ENCODE results near the gene TMEM52. TPM values are rescaled to one million over a fixed set of nuclear protein-coding genes. Genes with fewer than 3 reads are reported as not detected.
A peak's percentile ranks its signal among the peaks of the same experiment; 100 is the strongest.

Gene TMEM52
- total and polyA plus RNA-seq, 2 of the 8 experiments (the other 6 are each of a cell fraction or from before 2014, with no cell fraction given), result 14.6 to 30.2 TPM

DNA sequence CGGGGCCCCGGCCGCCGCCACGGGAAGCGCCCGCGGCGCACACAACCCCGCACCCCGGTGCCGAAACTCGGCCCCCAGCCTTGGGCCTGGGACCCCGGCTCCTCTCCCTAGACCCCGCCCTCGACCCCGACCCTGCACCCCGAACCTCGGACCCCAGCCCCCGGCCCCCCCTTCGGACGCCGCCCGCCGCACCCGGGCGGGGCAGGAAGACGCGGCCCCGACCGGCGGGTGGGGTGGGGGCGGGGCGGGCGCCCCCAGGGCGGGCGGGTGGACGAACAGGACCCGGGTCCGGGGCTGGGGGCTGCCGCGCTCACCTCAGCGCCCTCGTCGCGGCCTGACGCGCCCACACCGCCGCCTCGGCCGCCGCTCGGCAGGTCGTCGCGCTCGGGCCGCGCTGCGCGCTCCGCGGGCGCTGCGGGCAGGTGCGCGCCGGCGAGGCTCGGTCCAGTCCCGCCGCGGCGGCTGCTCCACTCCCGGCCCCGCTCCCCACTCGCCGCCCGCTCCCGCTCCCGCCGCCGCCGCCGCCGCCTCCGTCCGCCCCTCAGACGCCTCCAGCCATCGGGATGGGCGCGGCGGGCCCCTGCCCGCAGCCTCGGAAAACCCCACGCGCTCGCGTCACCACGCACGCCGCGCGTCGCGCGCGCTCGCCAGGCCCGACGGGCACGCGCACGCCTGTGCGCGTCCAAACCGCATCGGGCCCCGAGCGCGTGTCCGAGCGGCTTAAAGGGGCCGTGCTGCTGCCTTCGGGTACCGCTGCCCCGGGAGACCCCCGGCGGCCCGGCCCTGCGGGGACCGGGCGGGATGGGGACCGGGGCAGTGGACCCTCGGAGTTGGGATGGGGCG is 28.4 kb downstream of the TMEM52 start, which contains the start of gene GNB1 (continued):
- TF ChIP-seq EGR1 (IDR thresholded peaks at IDR 0.05; ENCODE audit: borderline replicate concordance, low read depth, low read length), result peak; percentile 18; the same call in 1 of the 2 replicates
- no peak for TF ChIP-seq RNF2 (IDR thresholded peaks at IDR 0.05; ENCODE audit: borderline replicate concordance, low read depth, low read length, missing control alignments, poor library complexity, severe bottlenecking)
- TF ChIP-seq GABPA (IDR thresholded peaks at IDR 0.05; ENCODE audit: borderline replicate concordance, insufficient read depth, low read length), result 0 out of 2 replicates have a peak, but pooled peaks have one; percentile 40
- no peak for TF ChIP-seq KDM5A (IDR thresholded peaks at IDR 0.05; ENCODE audit: low read length)
- no peak for TF ChIP-seq BRCA1 (IDR thresholded peaks at IDR 0.05; ENCODE audit: low read depth, low read length)
- no peak for TF ChIP-seq SIX5 (IDR thresholded peaks at IDR 0.05; ENCODE audit: low read depth, low read length)
- no peak for TF ChIP-seq GTF2F1 (IDR thresholded peaks at IDR 0.05; ENCODE audit: borderline replicate concordance, low read depth, low read length)
- TF ChIP-seq POLR2A (IDR thresholded peaks at IDR 0.05; ENCODE audit: control extremely low read depth in 1 of 2, low read depth in 2 of 2, low read length in 2 of 2), result no peak

All from H1 (cell line).